Fibroblast of mammary gland (primary cell): ENCODE measurements around the gene PLA2G12A.

ENCODE experiments used
- DNase-seq: peaks from one replicate; pipeline ENCODE4 v3.0.0-alpha.2; 2010; ENCODE audit warnings: low read depth
- H3K4me3 ChIP-seq: 2 replicates; pipeline ENCODE4 v1.5.1; 2011; ENCODE audit warnings: low read depth, mild to moderate bottlenecking, low read length, moderate library complexity; ENCODE audit not compliant: control insufficient read depth
- TF ChIP-seq, protein P1 (sequence below): conservative IDR thresholded peaks from 2 replicates; pipeline ENCODE4 v1.5.1; 2011; ENCODE audit warnings: low read depth, low read length, inconsistent platforms; ENCODE audit not compliant: control insufficient read depth, insufficient read depth

Gene PLA2G12A

GRCh38 chr4:109729718-109730618 lies at the start of gene PLA2G12A:
TSS of gene PLA2G12A (minus strand) at chr4:109730070. CDS start at chr4:109729809, 261 bp downstream.
- H3K4me3 ChIP-seq, result peak within 1 kb of the TSS; percentile 92
- TF ChIP-seq, protein P1, sequence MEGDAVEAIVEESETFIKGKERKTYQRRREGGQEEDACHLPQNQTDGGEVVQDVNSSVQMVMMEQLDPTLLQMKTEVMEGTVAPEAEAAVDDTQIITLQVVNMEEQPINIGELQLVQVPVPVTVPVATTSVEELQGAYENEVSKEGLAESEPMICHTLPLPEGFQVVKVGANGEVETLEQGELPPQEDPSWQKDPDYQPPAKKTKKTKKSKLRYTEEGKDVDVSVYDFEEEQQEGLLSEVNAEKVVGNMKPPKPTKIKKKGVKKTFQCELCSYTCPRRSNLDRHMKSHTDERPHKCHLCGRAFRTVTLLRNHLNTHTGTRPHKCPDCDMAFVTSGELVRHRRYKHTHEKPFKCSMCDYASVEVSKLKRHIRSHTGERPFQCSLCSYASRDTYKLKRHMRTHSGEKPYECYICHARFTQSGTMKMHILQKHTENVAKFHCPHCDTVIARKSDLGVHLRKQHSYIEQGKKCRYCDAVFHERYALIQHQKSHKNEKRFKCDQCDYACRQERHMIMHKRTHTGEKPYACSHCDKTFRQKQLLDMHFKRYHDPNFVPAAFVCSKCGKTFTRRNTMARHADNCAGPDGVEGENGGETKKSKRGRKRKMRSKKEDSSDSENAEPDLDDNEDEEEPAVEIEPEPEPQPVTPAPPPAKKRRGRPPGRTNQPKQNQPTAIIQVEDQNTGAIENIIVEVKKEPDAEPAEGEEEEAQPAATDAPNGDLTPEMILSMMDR, result no peak
- DNase-seq, result peak; percentile 46

DNA sequence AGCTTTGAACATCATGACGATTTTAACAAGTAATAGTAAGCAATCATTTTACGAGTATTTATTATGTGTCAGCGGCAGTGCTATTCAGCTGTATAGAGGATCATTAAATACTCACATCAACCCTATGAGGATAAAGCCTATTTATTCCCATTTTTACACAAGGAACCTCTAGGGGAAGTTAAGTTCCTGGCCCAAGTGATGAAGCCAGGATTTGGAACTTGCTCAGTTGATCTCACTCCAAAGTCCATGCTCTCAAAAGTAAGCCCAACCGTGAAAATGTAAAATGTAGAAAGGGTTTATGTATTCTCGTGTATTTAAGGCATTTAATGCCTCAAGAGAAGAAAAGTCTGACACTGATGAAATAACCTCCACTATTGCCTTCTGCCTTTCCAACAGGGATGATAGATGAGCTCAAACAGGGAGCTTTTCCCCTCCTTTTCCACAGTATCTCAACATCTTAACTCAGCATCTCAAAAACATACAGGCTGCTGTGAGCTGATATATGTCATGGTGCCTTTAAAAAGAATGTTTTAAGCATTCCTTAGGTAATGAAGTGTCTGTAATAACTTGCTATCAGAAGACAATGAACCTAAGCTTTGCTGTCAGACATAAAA lies 35.0 kb upstream of the PLA2G12A start:
- no peak for DNase-seq
- TF ChIP-seq, protein P1, result no peak
- no peak overlapping the region for H3K4me3 ChIP-seq

DNA sequence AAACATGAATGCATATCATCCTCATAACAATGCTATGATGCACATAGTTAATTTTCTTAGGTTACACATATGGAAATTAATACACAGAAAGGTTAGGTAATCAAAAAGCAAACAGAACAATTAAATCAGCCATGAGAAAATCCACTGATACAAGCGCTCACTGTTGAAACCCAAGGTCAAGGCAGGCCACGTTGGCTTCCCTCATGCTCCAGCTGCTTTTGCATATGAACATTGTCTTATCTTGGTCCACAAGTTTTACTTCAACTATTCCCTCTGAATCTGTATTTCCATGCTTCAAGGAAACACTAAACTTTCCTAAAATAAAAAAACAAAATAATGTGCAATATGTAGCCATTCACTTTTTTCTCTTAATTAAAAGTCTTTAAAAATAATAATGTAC lies 34.5 kb upstream of the PLA2G12A start:
- no peak overlapping the region for H3K4me3 ChIP-seq
- no peak for DNase-seq

GRCh38 chr4:109760682-109761081 lies 30.8 kb upstream of the PLA2G12A start:
- H3K4me3 ChIP-seq, result no peak overlapping the region
- TF ChIP-seq, protein P1, result no peak
- no peak for DNase-seq

More for the DNA sequence above, 34.5 kb upstream of the PLA2G12A start:
- TF ChIP-seq, protein P1, result no peak

DNA sequence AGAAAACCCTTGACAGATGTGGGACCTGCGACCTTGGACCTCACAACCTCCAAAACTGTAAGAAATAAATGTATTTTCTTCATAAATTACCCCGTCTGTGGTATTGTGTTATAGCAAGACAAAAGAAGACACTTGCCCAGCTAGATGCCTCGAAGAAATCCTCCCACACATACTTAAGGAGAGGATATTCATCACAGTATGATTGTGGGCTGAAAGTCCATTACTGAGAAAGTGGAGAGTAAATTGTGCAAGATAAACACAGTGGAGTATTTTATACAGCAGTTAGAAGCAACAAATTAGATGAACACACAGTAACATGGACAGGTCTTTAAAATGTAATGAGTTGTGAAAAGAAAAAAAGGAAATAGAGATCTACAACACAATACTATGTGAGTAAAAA lies 25.8 kb upstream of the PLA2G12A start:
- TF ChIP-seq, protein P1, result no peak
- H3K4me3 ChIP-seq, result no peak overlapping the region
- DNase-seq, result no peak

DNA sequence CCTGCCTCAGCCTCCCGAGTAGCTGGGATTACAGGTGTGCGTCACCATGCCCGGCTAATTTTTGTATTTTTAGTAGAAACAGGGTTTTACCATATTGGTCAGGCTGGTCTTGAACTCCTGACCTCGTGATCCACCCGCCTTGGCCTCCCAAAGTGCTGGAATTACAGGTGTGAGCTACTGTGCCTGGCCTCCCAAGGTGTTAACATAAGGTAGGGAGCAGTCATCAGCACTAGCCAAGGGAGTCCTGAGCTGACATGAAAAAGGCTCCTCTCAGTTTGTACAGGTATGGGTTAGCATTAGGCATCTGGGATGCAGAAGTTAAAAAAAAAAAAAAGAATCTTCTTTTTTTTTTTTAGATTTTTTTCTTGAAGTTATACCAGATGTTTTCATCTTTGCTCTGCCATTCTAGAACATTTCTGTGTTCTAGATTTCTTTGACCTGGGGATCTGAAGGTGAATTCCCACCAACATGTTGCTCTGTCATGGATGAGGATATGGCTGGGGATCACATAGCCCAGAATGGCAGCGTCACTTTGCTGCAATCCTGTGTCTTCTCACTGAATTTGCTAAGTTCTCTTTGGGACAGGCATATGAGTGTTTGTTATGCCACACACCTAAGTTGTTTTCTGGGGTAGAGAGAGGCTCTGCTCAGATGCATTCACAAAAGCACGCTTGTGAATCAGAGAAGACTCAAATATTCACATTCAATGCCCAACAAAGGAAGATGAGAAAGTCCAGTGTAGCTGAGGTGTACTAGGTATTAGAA lies 24.4 kb upstream of the PLA2G12A start:
- no peak for DNase-seq
- no peak overlapping the region for H3K4me3 ChIP-seq
- TF ChIP-seq, protein P1, result no peak
